PC-3 (cell line): ENCODE measurements around the gene FPR2. TPM values are rescaled to one million over a fixed set of nuclear protein-coding genes. Genes with fewer than 3 reads are reported as not detected.

ENCODE experiments used
- ATAC-seq: fragments of 200-7000 bp; cut with Tn5 transposase; 2 replicates; pipeline ENCODE4 v1.9.1; 2020; ENCODE audit warnings: mild to moderate bottlenecking, moderate library complexity
- BruUV-seq: library from RNA; stranded (reverse); fragments of 400-500 nt; replicated peaks from 2 replicates; lab custom pipeline; 2021; lab: Mats Ljungman, UMichigan
- CTCF ChIA-PET: fragments of 300-600 bp; sonication (Branson Sonifier 250); formaldehyde crosslinking; loops from one replicate; lab custom pipeline; 2022; ENCODE audit warnings: antibody characterized with exemption; lab: Charles Lee
- POLR2A ChIA-PET: fragments of 300-600 bp; sonication (Branson Sonifier 250); formaldehyde crosslinking; loops from one replicate; lab custom pipeline; 2022; ENCODE audit warnings: antibody characterized with exemption; ENCODE audit not compliant: unreplicated experiment; lab: Charles Lee
- DNase-seq: peaks from one replicate; pipeline ENCODE4 v3.0.0-alpha.2; 2015
- H2AFZ ChIP-seq: fragments of 300-600 bp; sonication (generic); 2 replicates; pipeline ENCODE4 v1.6.0; 2016; ENCODE audit warnings: antibody characterized with exemption, low read length
- H3F3A ChIP-seq: fragments of 300-600 bp; sonication (generic); one replicate; pipeline ENCODE4 v1.6.0; 2017; ENCODE audit warnings: antibody characterized with exemption, low read length, control low read depth, mild to moderate bottlenecking; ENCODE audit not compliant: unreplicated experiment
- H3K27ac ChIP-seq: fragments of 300-600 bp; sonication (generic); 2 replicates; pipeline ENCODE4 v1.5.1; 2016; ENCODE audit warnings: mild to moderate bottlenecking, low read length
- H3K27me3 ChIP-seq: fragments of 300-600 bp; sonication (generic); 2 replicates; pipeline ENCODE4 v1.6.1; 2016; ENCODE audit warnings: low read length, mixed read lengths
- H3K36me3 ChIP-seq: fragments of 300-600 bp; sonication (generic); 2 replicates; pipeline ENCODE4 v1.6.1; 2016; ENCODE audit warnings: low read depth, mixed run types, low read length, mixed read lengths
- H3K4me1 ChIP-seq: fragments of 300-600 bp; sonication (generic); 2 replicates; pipeline ENCODE4 v1.5.1; 2016; ENCODE audit warnings: low read length; ENCODE audit not compliant: insufficient read depth
- H3K4me2 ChIP-seq: fragments of 300-600 bp; sonication (generic); 2 replicates; pipeline ENCODE4 v1.6.0; 2016; ENCODE audit warnings: low read length
- H3K4me3 ChIP-seq: fragments of 300-600 bp; sonication (generic); 2 replicates; pipeline ENCODE4 v1.5.1; 2016; ENCODE audit warnings: mild to moderate bottlenecking, low read length, mixed read lengths
- H3K79me2 ChIP-seq: fragments of 300-600 bp; sonication (generic); 2 replicates; pipeline ENCODE4 v1.6.1; 2017; ENCODE audit warnings: low read length, mixed read lengths
- H3K9ac ChIP-seq: fragments of 300-600 bp; sonication (generic); 2 replicates; pipeline ENCODE4 v1.6.0; 2016; ENCODE audit warnings: mild to moderate bottlenecking, low read length
- H3K9me2 ChIP-seq: fragments of 300-600 bp; sonication (generic); replicated peaks from 2 replicates; pipeline ENCODE4 v1.6.1; 2016; ENCODE audit warnings: mixed run types, low read length, mixed read lengths
- H3K9me3 ChIP-seq: fragments of 300-600 bp; sonication (generic); 2 replicates; pipeline ENCODE4 v1.6.1; 2016; ENCODE audit warnings: low read length, mixed read lengths
- H4K20me1 ChIP-seq: fragments of 300-600 bp; sonication (generic); 2 replicates; pipeline ENCODE4 v1.6.1; 2016; ENCODE audit warnings: low read length, mixed read lengths
- CTCF ChIP-seq: fragments of 300-600 bp; sonication (generic); conservative IDR thresholded peaks from 2 replicates; pipeline ENCODE4 v1.5.1; 2017; ENCODE audit warnings: antibody characterized with exemption, low read depth, mild to moderate bottlenecking, low read length
- EZH2 ChIP-seq: fragments of 300-600 bp; sonication (generic); IDR thresholded peaks from one replicate; pipeline ENCODE4 v1.6.1; 2017; ENCODE audit warnings: antibody characterized with exemption, mild to moderate bottlenecking, low read length; ENCODE audit not compliant: unreplicated experiment
- EZH2phosphoT487 ChIP-seq: fragments of 300-600 bp; sonication (generic); IDR thresholded peaks from 2 replicates; pipeline ENCODE4 v1.6.1; 2018; ENCODE audit warnings: mild to moderate bottlenecking, antibody characterized with exemption, low read length, borderline replicate concordance
- intact Hi-C: fragments of 100-400 bp; cut with micrococcal nuclease; formaldehyde crosslinking; loops from 2 replicates; pipeline ENCODE4 v1.9.0; 2023
- total RNA-seq: library from RNA; depleted of rRNA; stranded (reverse); fragments of >200 nt; gene quantifications from 2 replicates; pipeline ENCODE4 v1.2.3, GENCODE V29; 2014

The FPR2 gene
- total RNA-seq, 1 experiment from 2014 or later: not detected

DNA sequence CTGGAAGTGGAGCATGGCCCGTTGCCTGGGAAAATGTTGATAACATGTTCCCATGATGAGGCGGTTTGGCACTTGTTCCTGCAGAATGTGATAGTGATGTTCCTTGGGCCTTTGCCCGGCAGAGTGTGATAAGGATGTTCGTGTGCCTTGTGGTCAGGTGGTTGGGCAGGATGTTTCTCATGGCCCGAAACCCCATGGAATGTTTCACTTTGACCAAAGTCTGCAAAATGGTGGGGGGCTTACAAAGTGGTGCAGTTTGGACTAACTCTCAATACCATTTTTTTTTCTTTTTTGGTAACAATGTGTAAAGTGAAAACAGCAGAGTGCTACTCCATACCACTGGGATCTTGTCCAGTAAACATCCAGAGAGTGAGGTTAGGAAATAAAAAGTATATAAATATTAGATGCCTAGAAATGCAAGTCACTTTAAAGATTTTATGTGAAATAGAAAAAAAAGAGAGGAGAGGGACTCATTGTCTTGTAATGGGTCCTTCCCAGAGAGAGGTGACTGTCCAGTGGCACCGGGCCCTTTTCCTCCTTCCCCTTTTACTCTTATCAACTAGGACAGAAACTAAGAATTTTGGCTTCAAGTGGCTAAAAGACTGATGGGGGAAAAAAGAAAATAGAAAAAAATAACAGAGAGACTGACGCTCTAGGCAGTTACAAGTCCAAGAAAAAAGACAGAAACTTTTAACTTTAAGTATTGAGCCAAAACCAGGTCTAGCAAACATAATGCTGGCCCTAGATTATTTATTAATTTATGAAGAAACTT, 39.7 kb downstream of the FPR2 start:
- no peak for TF ChIP-seq EZH2phosphoT487
- no peaks in the 10 kb centered on the region for H3K79me2 ChIP-seq
- no peaks in the 10 kb centered on the region for H3K9me3 ChIP-seq
- POLR2A ChIA-PET: no interaction called here
- no peak overlapping the region for H2AFZ ChIP-seq
- H3K27me3 ChIP-seq: no peaks in the 10 kb centered on the region
- DNase-seq: no peak
- no peak overlapping the region for H3K4me2 ChIP-seq
- no peaks in the 10 kb centered on the region for H3F3A ChIP-seq
- H3K36me3 ChIP-seq: no peaks in the 10 kb centered on the region
- CTCF ChIA-PET: no interaction called here
- intact Hi-C loops: no loop called here
- ATAC-seq: no peak
- no peak overlapping the region for H3K9ac ChIP-seq
- H4K20me1 ChIP-seq: no peaks in the 10 kb centered on the region
- H3K27ac ChIP-seq: no peak overlapping the region
- peaks cover 27% of the 10 kb centered on the region for H3K4me1 ChIP-seq
- no TSS peak for BruUV-seq
- H3K9me2 ChIP-seq: no peaks in the 10 kb centered on the region
- no peak overlapping the region for H3K4me3 ChIP-seq

GRCh38 chr19:51802775-51803174, 41.8 kb downstream of the FPR2 start:
- Histone ChIP-seq H3K79me2 (no peaks in the 10 kb centered on the region), H3K9me2 (no peaks in the 10 kb centered on the region), H3K27ac (no peak overlapping the region), H3K9ac (no peak overlapping the region), H2AFZ (no peak overlapping the region), H3K36me3 (no peaks in the 10 kb centered on the region), H4K20me1 (no peaks in the 10 kb centered on the region), H3K4me1 (peaks cover 47% of the 10 kb centered on the region), H3K27me3 (no peaks in the 10 kb centered on the region), H3K9me3 (no peaks in the 10 kb centered on the region), H3K4me2 (no peak overlapping the region), H3F3A (peaks cover 4% of the 10 kb centered on the region), H3K4me3 (no peak overlapping the region)
- TF ChIP-seq EZH2phosphoT487: no peak
- ChIA-PET CTCF (no interaction called here), POLR2A (no interaction called here)
- ATAC-seq (no peak), DNase-seq (no peak)
- intact Hi-C loops: no loop called here
- no TSS peak for BruUV-seq

GRCh38 chr19:51803519-51803918, 42.5 kb downstream of the FPR2 start:
- TF ChIP-seq CTCF (no peak), EZH2 (no peak), EZH2phosphoT487 (no peak)
- POLR2A ChIA-PET: no interaction called here
- BruUV-seq: no TSS peak
- Histone ChIP-seq H3K27ac (no peak overlapping the region), H3K79me2 (no peaks in the 10 kb centered on the region), H3K9me2 (no peaks in the 10 kb centered on the region), H3K27me3 (no peaks in the 10 kb centered on the region), H3K9ac (no peak overlapping the region), H3K9me3 (no peaks in the 10 kb centered on the region), H3K4me3 (no peak overlapping the region), H3K4me2 (no peak overlapping the region), H3K36me3 (no peaks in the 10 kb centered on the region), H4K20me1 (no peaks in the 10 kb centered on the region), H3F3A (peaks cover 4% of the 10 kb centered on the region), H3K4me1 (peaks cover 54% of the 10 kb centered on the region), H2AFZ (no peak overlapping the region)
- no peak for DNase-seq
- intact Hi-C loops: no loop called here
- ATAC-seq: no peak
- CTCF ChIA-PET: no interaction called here
